K562 (cell line): ENCODE measurements around the gene MYL6B. TPM values are rescaled to one million over a fixed set of nuclear protein-coding genes. Genes with fewer than 3 reads are reported as not detected.
A peak's percentile ranks its signal among the peaks of the same experiment; 100 is the strongest.

Experiments used
- DACH1 ChIP-seq: fragments of 450-650 bp; IDR thresholded peaks from 2 replicates; pipeline ENCODE4 v1.6.1; 2018; ENCODE audit not compliant: partially characterized antibody
- E2F4 ChIP-seq: sonication (generic); formaldehyde crosslinking; IDR thresholded peaks from 2 replicates; pipeline ENCODE4 v1.8.0; 2022; ENCODE audit warnings: mild to moderate bottlenecking, low read depth, missing genetic modification reagents
- FUS ChIP-seq: fragments of 200-400 bp; formaldehyde crosslinking; optimal IDR thresholded peaks from 2 replicates; pipeline ENCODE3; 2017; ENCODE audit warnings: low read depth, low read length
- KHSRP ChIP-seq: fragments of 450-650 bp; IDR thresholded peaks from 2 replicates; pipeline ENCODE4 v1.6.1; 2017
- KLF10 ChIP-seq: fragments of 250-450 bp; sonication (Bioruptor Pico); IDR thresholded peaks from 2 replicates; pipeline ENCODE4 v1.6.1; 2021; ENCODE audit warnings: matching md5 sums
- MED1 ChIP-seq: sonication (generic); formaldehyde crosslinking; IDR thresholded peaks from 2 replicates; pipeline ENCODE4 v1.8.1; 2023; ENCODE audit warnings: missing genetic modification reagents, borderline replicate concordance
- PCBP1 ChIP-seq: fragments of 200-400 bp; formaldehyde crosslinking; IDR thresholded peaks from 2 replicates; pipeline ENCODE4 v1.6.1; 2018; ENCODE audit warnings: mild to moderate bottlenecking, low read depth, low read length; ENCODE audit not compliant: poor library complexity, severe bottlenecking
- PPARD ChIP-seq: fragments of 250-450 bp; sonication (Bioruptor Pico); IDR thresholded peaks from 2 replicates; pipeline ENCODE4 v1.8.0; 2022; ENCODE audit warnings: inconsistent platforms, mild to moderate bottlenecking, moderate library complexity
- REST ChIP-seq, 2 experiments: fragments of 450-650 bp; formaldehyde crosslinking in 1 of 2; IDR thresholded peaks; 2 replicates each; pipeline versions ENCODE4 v1.4.0 to v1.6.1; 2014 to 2020; ENCODE audit warnings: mild to moderate bottlenecking in 2 of 2, borderline replicate concordance in 1 of 2, low read depth in 1 of 2
- SAFB ChIP-seq: fragments of 200-400 bp; formaldehyde crosslinking; IDR thresholded peaks from 2 replicates; pipeline ENCODE4 v1.6.1; 2017; ENCODE audit warnings: low read depth, low read length, borderline replicate concordance
- SMAD2 ChIP-seq: fragments of 150-350 bp; IDR thresholded peaks from 2 replicates; pipeline ENCODE4 v1.6.1; 2014; ENCODE audit warnings: low read depth, mild to moderate bottlenecking, low read length
- TAL1 ChIP-seq: fragments of 450-650 bp; IDR thresholded peaks from 2 replicates; pipeline ENCODE4 v1.6.1; 2016; ENCODE audit warnings: mild to moderate bottlenecking
- TFAM ChIP-seq: fragments of 250-450 bp; sonication (Bioruptor Pico); conservative IDR thresholded peaks from 2 replicates; pipeline ENCODE4 v1.5.0; 2021; ENCODE audit warnings: mild to moderate bottlenecking, moderate library complexity
- ZBED1 ChIP-seq: IDR thresholded peaks from 2 replicates; pipeline ENCODE4 v1.6.1; 2014
- ZNF445 ChIP-seq: fragments of 250-450 bp; sonication (Bioruptor Pico); IDR thresholded peaks from 2 replicates; pipeline ENCODE4 v1.4.0; 2020; ENCODE audit warnings: low read depth, mild to moderate bottlenecking, moderate library complexity
- ZNF668 ChIP-seq: fragments of 250-450 bp; sonication (Bioruptor Pico); IDR thresholded peaks from 2 replicates; pipeline ENCODE4 v1.8.0; 2022; ENCODE audit warnings: mild to moderate bottlenecking, inconsistent platforms
- polyA plus RNA-seq, 8 experiments: library from polyadenylated mRNA; depleted of rRNA in 4 of 8; stranded (reverse) in 5 of 8; unstranded in 3 of 8; fragments of >200 nt; fragmentation: Nextera tagmentation in 2 of 8; fragmentation: Illumina TruSeq in 1 of 8; extraction: Ambion mirVana in 2 of 8; extraction: Trizol in 1 of 8; gene quantifications; 2 replicates each; pipeline versions ENCODE4 v1.2.1 to v1.2.3, GENCODE V29; 2011 to 2014; ENCODE audit warnings: inconsistent platforms in 1 of 8, missing spikeins in 1 of 8
- total RNA-seq, 7 experiments: library from RNA; depleted of rRNA in 6 of 7; stranded (reverse); fragments of >200 nt in 6 of 7; fragmentation: Illumina TruSeq in 2 of 7; extraction: Trizol in 2 of 7; gene quantifications; 2 replicates each; pipeline versions ENCODE4 v1.2.1 to v1.2.3, GENCODE V29; 2011 to 2021; ENCODE audit warnings: low replicate concordance in 1 of 7
- TF ChIP-seq, protein P1 (sequence below): sonication (generic); formaldehyde crosslinking; IDR thresholded peaks from 2 replicates; pipeline ENCODE4 v1.8.0; 2022; ENCODE audit warnings: mild to moderate bottlenecking, missing genetic modification reagents

The MYL6B gene
- total and polyA plus RNA-seq, 9 of the 15 experiments (the other 6 are each of a cell fraction or from before 2014, with no cell fraction given) = 42.8 to 77.3 (median 68.6) TPM

DNA sequence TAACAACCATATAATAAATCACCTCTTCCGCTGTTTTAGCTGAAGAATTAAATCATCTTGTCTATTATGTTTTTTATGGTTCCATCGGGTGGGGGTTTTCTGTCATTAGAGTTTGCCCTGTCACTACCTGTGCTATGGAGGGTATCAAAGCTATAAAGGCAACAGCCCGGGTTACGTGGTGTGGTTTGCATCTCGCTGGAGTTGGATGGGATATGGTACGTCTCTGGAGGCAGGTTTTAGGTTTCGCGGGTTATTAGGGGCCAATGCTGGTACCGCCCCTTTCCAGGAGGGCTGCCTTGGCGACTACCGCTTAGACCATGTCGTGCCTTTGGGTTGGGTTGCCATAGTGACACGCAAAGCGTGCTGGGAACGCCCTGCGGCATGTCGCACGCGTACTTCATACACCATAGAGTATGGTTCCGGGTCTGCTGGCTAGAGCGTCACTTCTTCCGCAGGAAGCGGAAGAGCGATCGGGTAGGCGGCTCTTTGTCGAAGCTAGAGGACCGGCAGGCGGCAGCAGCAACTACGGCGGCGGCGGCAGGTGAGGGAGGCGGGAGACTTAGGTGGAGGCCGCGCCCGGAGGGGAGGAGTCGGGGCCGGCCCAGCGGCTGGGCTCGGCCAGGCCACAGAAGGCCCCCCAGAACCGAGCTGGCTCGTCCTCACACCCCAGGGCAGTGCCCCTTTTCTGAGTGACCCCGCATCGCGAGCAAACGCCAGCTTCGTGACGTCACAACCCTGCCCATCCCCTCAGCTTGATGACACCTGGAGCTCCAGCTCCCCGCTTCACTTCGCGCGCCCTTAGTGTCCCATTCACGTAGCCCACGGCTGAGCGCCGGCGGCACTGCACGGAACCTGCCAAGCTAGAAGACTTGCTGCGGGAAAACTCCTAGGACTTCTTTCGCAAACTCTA is 34.4 kb upstream of the MYL6B start, which contains the start of gene ZC3H10 (continued):
- TF ChIP-seq REST (IDR thresholded peaks at IDR 0.05; ENCODE audit: borderline replicate concordance) (peak; percentile 19; the same call in 1 of the 2 replicates), REST (CRISPR knock-in tag; IDR thresholded peaks at IDR 0.05; ENCODE audit: low read depth) (peak; percentile 44; the same call in 1 of the 2 replicates), ZNF445 (CRISPR knock-in tag) (peak; percentile 85; the same call in 1 of the 2 replicates), E2F4 (CRISPR knock-in tag) (peak; percentile 90), MED1 (no peak), PCBP1 (no peak), TAL1 (no peak), SMAD2 (no peak), KHSRP (peak; percentile 84), ZNF668 (CRISPR knock-in tag) (no peak), PPARD (no peak), ZBED1 (peak; percentile 94), KLF10 (CRISPR knock-in tag) (peak; percentile 90), FUS (peak; percentile 86), SAFB (0 out of 2 replicates have a peak, but pooled peaks have one; percentile 32), TFAM (no peak), DACH1 (no peak)
- TF ChIP-seq, protein P1, sequence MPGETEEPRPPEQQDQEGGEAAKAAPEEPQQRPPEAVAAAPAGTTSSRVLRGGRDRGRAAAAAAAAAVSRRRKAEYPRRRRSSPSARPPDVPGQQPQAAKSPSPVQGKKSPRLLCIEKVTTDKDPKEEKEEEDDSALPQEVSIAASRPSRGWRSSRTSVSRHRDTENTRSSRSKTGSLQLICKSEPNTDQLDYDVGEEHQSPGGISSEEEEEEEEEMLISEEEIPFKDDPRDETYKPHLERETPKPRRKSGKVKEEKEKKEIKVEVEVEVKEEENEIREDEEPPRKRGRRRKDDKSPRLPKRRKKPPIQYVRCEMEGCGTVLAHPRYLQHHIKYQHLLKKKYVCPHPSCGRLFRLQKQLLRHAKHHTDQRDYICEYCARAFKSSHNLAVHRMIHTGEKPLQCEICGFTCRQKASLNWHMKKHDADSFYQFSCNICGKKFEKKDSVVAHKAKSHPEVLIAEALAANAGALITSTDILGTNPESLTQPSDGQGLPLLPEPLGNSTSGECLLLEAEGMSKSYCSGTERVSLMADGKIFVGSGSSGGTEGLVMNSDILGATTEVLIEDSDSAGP (CRISPR knock-in tag) = no peak
